CD14-positive monocyte (primary cell): ENCODE data around the gene TRPM7. TPM values are rescaled to one million over a fixed set of nuclear protein-coding genes. Genes with fewer than 3 reads are reported as not detected.
A peak's percentile ranks its signal among the peaks of the same experiment; 100 is the strongest.
"Not testable (repeated sequence)": the region's sequence is repeated elsewhere in the genome, so short reads cannot be mapped to it uniquely, and the experiment has no call there.

Source experiments
- DNase-seq, 3 donors: peaks; one replicate each; pipeline ENCODE4 v3.0.0-alpha.2; 2011 to 2022
- H2AFZ ChIP-seq: 2 replicates; pipeline ENCODE4 v1.6.0; 2012; ENCODE audit warnings: mild to moderate bottlenecking, low read depth, low read length, inconsistent platforms; ENCODE audit not compliant: insufficient read depth, poor library complexity, severe bottlenecking
- H3K27ac ChIP-seq, 2 donors: 1 replicate in 1 of 2; 2 replicates in 1 of 2; pipeline ENCODE4 v1.5.1; 2012 to 2013; ENCODE audit warnings: low read length in 2 of 2, control low read depth in 1 of 2, inconsistent platforms in 1 of 2, low read depth in 1 of 2, mild to moderate bottlenecking in 1 of 2
- H3K27me3 ChIP-seq, 2 donors: one replicate each; pipeline versions ENCODE4 v1.6.0 to v1.6.1; 2011 to 2013; ENCODE audit warnings: low read length in 2 of 2; ENCODE audit not compliant: control insufficient read depth in 2 of 2, insufficient read depth in 2 of 2
- H3K36me3 ChIP-seq, 2 donors: replicated peaks in 1 of 2; 1 replicate in 1 of 2; 2 replicates in 1 of 2; pipeline versions ENCODE4 v1.5.1 to v1.6.1; 2012 to 2013; ENCODE audit warnings: low read length in 2 of 2, control low read depth in 1 of 2, inconsistent platforms in 1 of 2, mild to moderate bottlenecking in 1 of 2; ENCODE audit not compliant: insufficient read depth in 2 of 2, control insufficient read depth in 1 of 2
- H3K4me1 ChIP-seq, 2 donors: 1 replicate in 1 of 2; 2 replicates in 1 of 2; pipeline versions ENCODE4 v1.5.1 to v1.6.1; 2012 to 2013; ENCODE audit warnings: low read length in 2 of 2, control low read depth in 1 of 2, inconsistent platforms in 1 of 2, mild to moderate bottlenecking in 1 of 2, moderate library complexity in 1 of 2; ENCODE audit not compliant: insufficient read depth in 2 of 2, control insufficient read depth in 1 of 2
- H3K4me2 ChIP-seq: replicated peaks from 2 replicates; pipeline ENCODE3; 2012; ENCODE audit warnings: low read length, moderate library complexity, mild to moderate bottlenecking; ENCODE audit not compliant: poor library complexity, severe bottlenecking; ENCODE audit errors: extremely low read depth
- H3K4me3 ChIP-seq, 3 experiments: fragments of 200-600 bp in 1 of 3; sonication (generic) in 1 of 3; replicated peaks in 1 of 3; 1 replicate in 2 of 3; 2 replicates in 1 of 3; pipeline ENCODE4 v1.5.1; 2011 to 2013; ENCODE audit warnings: low read length in 3 of 3, mild to moderate bottlenecking in 3 of 3, control low read depth in 2 of 3, low read depth in 2 of 3, inconsistent platforms in 1 of 3, moderate library complexity in 1 of 3
- H3K79me2 ChIP-seq: 2 replicates; pipeline ENCODE4 v1.6.0; 2012; ENCODE audit warnings: mild to moderate bottlenecking, control low read depth, inconsistent platforms, low read length, moderate library complexity; ENCODE audit not compliant: insufficient read depth
- H3K9ac ChIP-seq: 2 replicates; pipeline ENCODE4 v1.6.0; 2017; ENCODE audit warnings: low read length, mild to moderate bottlenecking; ENCODE audit not compliant: insufficient read depth, poor library complexity, severe bottlenecking
- H3K9me3 ChIP-seq, 2 donors: replicated peaks in 1 of 2; 1 replicate in 1 of 2; 2 replicates in 1 of 2; pipeline versions ENCODE4 v1.5.1 to v1.6.1; 2012 to 2013; ENCODE audit warnings: low read length in 2 of 2, control low read depth in 1 of 2; ENCODE audit not compliant: control insufficient read depth in 1 of 2, insufficient read depth in 1 of 2
- H4K20me1 ChIP-seq: 2 replicates; pipeline ENCODE4 v1.6.0; 2012; ENCODE audit warnings: mild to moderate bottlenecking, low read length, control low read depth, moderate library complexity; ENCODE audit not compliant: insufficient read depth
- H3K27ac Mint-ChIP-seq, 7 donors: one replicate each; pipeline ENCODE4 v1.8.0; 2020; ENCODE audit warnings: mild to moderate bottlenecking in 7 of 7, mixed read lengths in 7 of 7, moderate library complexity in 6 of 7, inconsistent platforms in 2 of 7
- H3K27me3 Mint-ChIP-seq, 3 donors: one replicate each; pipeline ENCODE4 v1.8.0; 2021 to 2022; ENCODE audit warnings: low read depth in 3 of 3, mild to moderate bottlenecking in 3 of 3, mixed read lengths in 3 of 3, moderate library complexity in 3 of 3, inconsistent platforms in 1 of 3
- H3K36me3 Mint-ChIP-seq, 2 donors: one replicate each; pipeline ENCODE4 v1.8.0; 2020; ENCODE audit warnings: mixed read lengths in 2 of 2, inconsistent platforms in 1 of 2, mild to moderate bottlenecking in 1 of 2
- H3K4me1 Mint-ChIP-seq: one replicate; pipeline ENCODE4 v1.8.0; 2020; ENCODE audit warnings: mild to moderate bottlenecking, mixed read lengths
- H3K4me3 Mint-ChIP-seq, 2 donors: one replicate each; pipeline ENCODE4 v1.8.0; 2020; ENCODE audit warnings: mild to moderate bottlenecking in 2 of 2, mixed read lengths in 2 of 2, moderate library complexity in 1 of 2
- H3K9me3 Mint-ChIP-seq, 7 donors: one replicate each; pipeline ENCODE4 v1.8.0; 2020 to 2022; ENCODE audit warnings: mixed read lengths in 7 of 7, mild to moderate bottlenecking in 6 of 7, moderate library complexity in 6 of 7, inconsistent platforms in 2 of 7
- WGBS: methylation state at CpG from one replicate; pipeline ENCODE4 v1.1.5; 2013; ENCODE audit warnings: missing lambda C conversion rate; ENCODE audit not compliant: insufficient coverage; 5-methylcytosine and 5-hydroxymethylcytosine counted together
- intact Hi-C, 2 donors: fragments of 100-400 bp; cut with micrococcal nuclease; formaldehyde crosslinking; loops; one replicate each; pipeline versions ENCODE4 v1.15.0 to v1.15.1; 2023
- polyA plus RNA-seq, 3 donors: library from polyadenylated mRNA; depleted of rRNA in 1 of 3; unstranded in 2 of 3; stranded (reverse) in 1 of 3; fragments of 300-500 nt in 2 of 3; fragments of >200 nt in 1 of 3; fragmentation: Illumina TruSeq in 2 of 3; gene quantifications; 1 replicate in 2 of 3; 2 replicates in 1 of 3; pipeline ENCODE4 v1.2.3, GENCODE V29; 2012 to 2021
- TF ChIP-seq, protein P1 (sequence below): fragments of 200-600 bp; IDR thresholded peaks from one replicate; pipeline ENCODE4 v1.8.0; 2022; ENCODE audit warnings: antibody characterized with exemption, mild to moderate bottlenecking

Gene TRPM7
- polyA plus RNA-seq, 3 donors, result 5.5 to 22.4 (median 8.1) TPM

DNA sequence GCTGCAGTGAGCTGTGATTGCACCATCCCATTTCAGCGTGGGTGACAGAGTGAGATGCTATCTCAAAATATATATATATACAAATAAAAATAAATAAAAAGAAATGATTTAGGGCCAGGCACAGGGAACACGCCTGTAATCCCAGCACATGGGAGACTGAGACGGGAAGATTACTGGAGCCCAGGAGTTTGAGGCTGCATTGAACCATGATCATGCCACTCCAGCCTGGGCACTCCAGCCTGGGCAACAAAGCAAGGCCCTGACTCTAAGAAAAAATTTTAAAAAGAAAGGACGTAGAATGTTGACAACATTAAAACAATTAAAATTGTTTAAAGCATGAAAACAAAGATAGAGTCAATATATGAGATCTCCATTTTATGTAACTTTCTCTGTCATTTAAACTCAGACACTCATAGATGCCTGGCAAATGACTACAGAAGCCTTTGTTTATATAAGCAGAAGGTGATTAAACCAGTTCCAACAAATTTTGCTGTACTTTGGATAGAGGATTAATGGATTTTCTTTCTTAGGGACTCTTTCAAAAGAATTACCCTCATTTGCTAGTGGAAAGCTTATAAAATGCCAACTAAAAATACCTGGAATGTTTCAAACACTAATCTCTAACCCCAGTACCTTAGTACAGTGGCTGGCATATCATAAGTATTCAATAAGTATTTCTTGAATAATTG, 10.7 kb upstream of the TRPM7 start:
- TF ChIP-seq, protein P1, sequence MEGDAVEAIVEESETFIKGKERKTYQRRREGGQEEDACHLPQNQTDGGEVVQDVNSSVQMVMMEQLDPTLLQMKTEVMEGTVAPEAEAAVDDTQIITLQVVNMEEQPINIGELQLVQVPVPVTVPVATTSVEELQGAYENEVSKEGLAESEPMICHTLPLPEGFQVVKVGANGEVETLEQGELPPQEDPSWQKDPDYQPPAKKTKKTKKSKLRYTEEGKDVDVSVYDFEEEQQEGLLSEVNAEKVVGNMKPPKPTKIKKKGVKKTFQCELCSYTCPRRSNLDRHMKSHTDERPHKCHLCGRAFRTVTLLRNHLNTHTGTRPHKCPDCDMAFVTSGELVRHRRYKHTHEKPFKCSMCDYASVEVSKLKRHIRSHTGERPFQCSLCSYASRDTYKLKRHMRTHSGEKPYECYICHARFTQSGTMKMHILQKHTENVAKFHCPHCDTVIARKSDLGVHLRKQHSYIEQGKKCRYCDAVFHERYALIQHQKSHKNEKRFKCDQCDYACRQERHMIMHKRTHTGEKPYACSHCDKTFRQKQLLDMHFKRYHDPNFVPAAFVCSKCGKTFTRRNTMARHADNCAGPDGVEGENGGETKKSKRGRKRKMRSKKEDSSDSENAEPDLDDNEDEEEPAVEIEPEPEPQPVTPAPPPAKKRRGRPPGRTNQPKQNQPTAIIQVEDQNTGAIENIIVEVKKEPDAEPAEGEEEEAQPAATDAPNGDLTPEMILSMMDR, result no peak
- WGBS, result 88% methylated on average over 2 of the region's 4 CpGs
- H3K9ac ChIP-seq, result no peak overlapping the region
- H3K27ac ChIP-seq, result no peak overlapping the region
- H4K20me1 ChIP-seq, result no peaks in the 10 kb centered on the region
- no peaks in the 10 kb centered on the region for H3K79me2 ChIP-seq
- Mint-ChIP-seq H3K4me1 (no peaks in the 10 kb centered on the region), H3K27ac (peak overlapping the region in 1 of 7 donors; percentile 15), H3K4me3 (no peak overlapping the region), H3K9me3 (no peaks in the 10 kb centered on the region), H3K36me3 (peaks cover 12 to 23% of the 10 kb centered on the region in 2 donors), H3K27me3 (peaks cover 0 to 3% (median 0%) of the 10 kb centered on the region in 3 donors)
- DNase-seq, result no peak
- H3K36me3 ChIP-seq, result peaks cover 0 to 15% of the 10 kb centered on the region in 2 donors
- H2AFZ ChIP-seq, result no peak overlapping the region
- H3K4me1 ChIP-seq, result no peaks in the 10 kb centered on the region
- H3K9me3 ChIP-seq, result no peaks in the 10 kb centered on the region
- no peaks in the 10 kb centered on the region for H3K27me3 ChIP-seq
- intact Hi-C loops, result no loop called here
- H3K4me2 ChIP-seq, result no peak overlapping the region
- no peak overlapping the region for H3K4me3 ChIP-seq

- WGBS, result 85% methylated on average over 2 of the region's 9 CpGs
- H2AFZ ChIP-seq, DNase-seq, H3K27me3 Mint-ChIP-seq, H3K27ac Mint-ChIP-seq, H3K9me3 Mint-ChIP-seq, H3K27me3 ChIP-seq, intact Hi-C loops, H3K27ac ChIP-seq, H3K36me3 ChIP-seq, H3K79me2 ChIP-seq, H3K4me1 ChIP-seq, H3K4me3 Mint-ChIP-seq, H4K20me1 ChIP-seq, H3K9me3 ChIP-seq, H3K36me3 Mint-ChIP-seq, H3K4me2 ChIP-seq, H3K9ac ChIP-seq, H3K4me3 ChIP-seq, H3K4me1 Mint-ChIP-seq: not testable (repeated sequence)
Measured at GRCh38 chr15:50694634-50695165, 8.1 kb upstream of the TRPM7 start.
